Muscle of leg (tissue), 11 donors: ENCODE measurements around the gene LANCL1. TPM values are rescaled to one million over a fixed set of nuclear protein-coding genes. Genes with fewer than 3 reads are reported as not detected.
"Not testable (repeated sequence)": the region's sequence is repeated elsewhere in the genome, so short reads cannot be mapped to it uniquely, and the experiment has no call there.

Experiments
- DNase-seq: peaks from one replicate; pipeline ENCODE4 v3.0.0; 2013
- H3K27ac ChIP-seq: one replicate; pipeline ENCODE4 v1.5.1; 2013; ENCODE audit warnings: mild to moderate bottlenecking, low read length, control low read depth
- H3K27me3 ChIP-seq: one replicate; pipeline ENCODE4 v1.6.1; 2013; ENCODE audit warnings: low read length; ENCODE audit not compliant: control insufficient read depth, insufficient read depth
- H3K36me3 ChIP-seq: one replicate; pipeline ENCODE4 v1.6.1; 2013; ENCODE audit warnings: low read length; ENCODE audit not compliant: control insufficient read depth, insufficient read depth
- H3K4me1 ChIP-seq: one replicate; pipeline ENCODE4 v1.6.1; 2013; ENCODE audit warnings: low read length; ENCODE audit not compliant: control insufficient read depth, insufficient read depth
- H3K4me3 ChIP-seq: one replicate; pipeline ENCODE4 v1.5.1; 2013; ENCODE audit warnings: low read length, control low read depth
- H3K9me3 ChIP-seq: replicated peaks from 2 replicates; pipeline ENCODE4 v1.6.1; 2013; ENCODE audit warnings: low read depth, low read length; ENCODE audit not compliant: control insufficient read depth
- WGBS: methylation state at CpG from one replicate; pipeline ENCODE4 v1.1.5; 2013; ENCODE audit warnings: missing lambda C conversion rate; ENCODE audit not compliant: insufficient coverage; 5-methylcytosine and 5-hydroxymethylcytosine counted together
- polyA plus RNA-seq, 8 donors: library from polyadenylated mRNA; unstranded; fragments of 120-200 nt; gene quantifications; one replicate each; pipeline versions ENCODE4 v1.2.1 to v1.2.3, GENCODE V29; 2013; ENCODE audit warnings: inconsistent platforms in 1 of 8, low replicate concordance in 1 of 8; ENCODE audit not compliant: insufficient read length in 8 of 8, insufficient read depth in 1 of 8
- total RNA-seq: library from RNA; stranded (reverse); fragments of 120-200 nt; gene quantifications from one replicate; pipeline ENCODE4 v1.2.4, GENCODE V29; 2013

The LANCL1 gene
- total and polyA plus RNA-seq, 9 donors: 33.9 to 68.6 (median 46.4) TPM

DNA sequence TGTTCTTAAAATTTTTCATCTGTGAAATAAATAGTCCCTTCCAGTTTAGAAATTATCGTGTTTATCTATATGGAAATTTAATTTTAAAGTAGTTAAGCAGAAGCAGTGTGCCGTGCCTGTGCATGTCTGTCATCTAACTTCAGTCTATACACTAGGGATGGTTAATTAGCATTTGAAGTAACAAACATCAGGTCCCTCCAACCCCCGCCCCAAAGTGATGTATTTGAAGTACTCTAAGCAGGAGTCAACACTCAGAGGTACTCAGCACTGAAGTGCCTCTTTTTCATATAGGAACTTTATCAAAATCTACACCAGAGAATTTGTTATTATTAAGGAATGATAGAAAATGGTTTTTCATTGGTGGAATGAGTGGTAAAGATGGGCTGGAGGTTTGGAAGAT, 33.0 kb downstream of the LANCL1 start:
- Histone ChIP-seq H3K9me3 (peaks cover 2% of the 10 kb centered on the region), H3K4me1 (no peaks in the 10 kb centered on the region), H3K27me3 (no peaks in the 10 kb centered on the region), H3K4me3 (no peak overlapping the region), H3K27ac (no peak overlapping the region), H3K36me3 (peaks cover 13% of the 10 kb centered on the region)
- no CpG with 5 or more reads among the region's 3 CpGs for WGBS
- no peak for DNase-seq

DNA sequence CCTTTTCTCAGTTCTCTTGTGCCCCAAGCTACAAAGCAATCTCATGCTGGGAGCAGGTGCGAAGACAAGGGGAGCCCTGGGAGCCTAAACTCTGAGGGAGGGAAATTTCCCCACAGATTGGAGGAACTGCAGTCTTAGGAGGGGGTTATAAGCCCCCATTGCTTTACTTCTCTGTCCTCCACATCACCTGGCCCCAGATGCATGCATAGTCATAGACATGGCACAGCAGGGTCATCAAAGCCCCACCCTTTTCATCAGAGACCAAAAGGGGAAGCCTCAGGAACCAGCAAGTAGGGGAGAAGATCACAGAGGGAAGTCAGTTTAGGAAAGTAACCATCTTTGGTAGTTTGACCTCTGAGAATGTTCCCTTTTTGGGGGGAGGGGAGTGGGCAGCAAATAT, 33.7 kb downstream of the LANCL1 start:
- DNase-seq: no peak
- no peaks in the 10 kb centered on the region for H3K4me1 ChIP-seq
- no peak overlapping the region for H3K4me3 ChIP-seq
- H3K36me3 ChIP-seq: peaks cover 15% of the 10 kb centered on the region
- H3K9me3 ChIP-seq: peaks cover under 1% of the 10 kb centered on the region
- no peaks in the 10 kb centered on the region for H3K27me3 ChIP-seq
- no CpG with 5 or more reads among the region's 1 CpG for whole genome bisulfite sequencing
- no peak overlapping the region for H3K27ac ChIP-seq

DNA sequence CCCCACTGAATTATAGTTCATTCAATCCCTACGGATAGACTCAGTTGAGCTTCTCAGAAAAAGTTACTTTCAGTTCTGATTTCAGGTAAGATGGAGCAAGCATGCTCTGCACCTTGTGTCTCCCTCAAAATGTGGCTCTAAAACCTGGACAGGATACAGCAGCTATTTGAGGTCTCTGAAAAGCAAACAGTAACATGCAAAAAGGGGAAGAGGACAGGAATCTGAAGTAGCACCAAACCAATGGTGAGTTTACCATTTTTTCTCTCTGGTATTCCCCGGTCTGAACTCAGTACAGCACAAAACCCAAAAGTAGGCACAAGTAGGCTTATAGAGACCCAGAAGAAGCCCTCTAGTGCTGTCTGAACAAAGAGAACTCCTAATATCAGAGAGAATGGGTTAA, 34.1 kb downstream of the LANCL1 start:
- WGBS: no CpG with 5 or more reads among the region's 2 CpGs
- H3K4me1 ChIP-seq: no peaks in the 10 kb centered on the region
- H3K36me3 ChIP-seq: peaks cover 15% of the 10 kb centered on the region
- H3K27me3 ChIP-seq: no peaks in the 10 kb centered on the region
- H3K9me3 ChIP-seq: no peaks in the 10 kb centered on the region
- DNase-seq: no peak
- H3K27ac ChIP-seq: no peak overlapping the region
- H3K4me3 ChIP-seq: no peak overlapping the region

DNA sequence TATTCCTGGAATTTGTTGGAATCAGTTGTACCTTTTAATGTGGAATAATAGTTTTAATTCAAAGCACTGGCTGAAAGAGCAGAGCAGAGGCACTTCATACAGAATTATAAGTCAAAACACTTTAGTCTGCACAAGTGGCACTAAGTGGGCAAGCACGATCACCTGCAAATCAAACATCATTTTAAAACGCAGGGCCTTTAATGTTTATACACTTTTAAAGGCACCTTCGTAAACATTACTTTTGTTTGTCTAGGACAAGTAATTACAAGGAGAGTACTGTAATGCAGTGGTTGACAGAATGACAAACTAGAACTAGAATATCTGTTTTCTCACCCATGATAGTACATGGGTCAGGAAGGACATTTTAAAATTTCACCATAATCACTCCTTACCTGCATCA, 36.4 kb downstream of the LANCL1 start:
- no peak for DNase-seq
- Histone ChIP-seq H3K27me3 (no peaks in the 10 kb centered on the region), H3K4me3 (no peak overlapping the region), H3K36me3 (peaks cover 20% of the 10 kb centered on the region), H3K27ac (no peak overlapping the region), H3K4me1 (no peaks in the 10 kb centered on the region), H3K9me3 (no peaks in the 10 kb centered on the region)
- no CpG with 5 or more reads among the region's 3 CpGs for WGBS

DNA sequence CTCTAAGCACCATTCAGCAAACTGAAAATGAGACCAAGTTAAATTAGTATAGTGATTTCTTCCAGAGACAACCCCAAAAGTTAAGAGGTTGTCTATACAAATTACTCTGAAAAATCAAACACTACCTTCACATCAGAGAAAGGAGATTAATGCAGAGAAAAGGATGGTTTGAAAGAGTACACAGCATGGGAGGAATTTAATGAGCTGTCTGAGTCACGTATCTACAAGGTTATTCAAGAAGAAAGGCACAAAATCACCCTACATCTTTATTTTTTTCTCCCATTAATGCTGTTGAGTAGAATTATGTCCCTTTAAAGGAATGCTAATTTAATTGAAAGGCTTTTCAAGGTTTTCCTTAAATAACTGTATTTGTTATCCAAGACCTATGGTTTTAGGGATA, 41.1 kb downstream of the LANCL1 start:
- no peak overlapping the region for H3K4me3 ChIP-seq
- H3K27me3 ChIP-seq: no peaks in the 10 kb centered on the region
- H3K4me1 ChIP-seq: no peaks in the 10 kb centered on the region
- no CpG with 5 or more reads among the region's 1 CpG for WGBS
- H3K27ac ChIP-seq: no peak overlapping the region
- no peak for DNase-seq
- peaks cover 16% of the 10 kb centered on the region for H3K36me3 ChIP-seq
- H3K9me3 ChIP-seq: no peaks in the 10 kb centered on the region

DNA sequence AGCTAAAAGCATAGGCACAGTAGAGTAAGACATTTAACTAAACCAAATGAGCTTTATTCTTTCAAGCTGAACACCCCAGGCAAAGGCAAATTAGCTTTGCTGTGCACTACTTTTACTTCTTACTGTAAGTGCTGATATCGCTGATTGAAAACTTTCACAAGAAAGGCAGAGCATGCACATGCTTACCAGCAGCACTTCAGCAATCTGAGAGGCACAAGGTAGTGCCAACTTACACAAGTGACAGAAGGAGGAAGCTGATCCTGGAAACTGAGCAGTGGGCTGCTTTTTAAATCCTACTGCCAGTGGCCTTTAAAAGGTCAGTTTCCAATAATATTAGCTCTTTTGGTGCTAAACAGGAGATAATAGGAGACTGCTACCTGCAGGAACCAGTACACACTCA, 43.9 kb downstream of the LANCL1 start:
- WGBS: 100% methylated on average over 1 of the region's 1 CpG
- Histone ChIP-seq H3K27ac (no peak overlapping the region), H3K36me3 (peaks cover 12% of the 10 kb centered on the region), H3K4me3 (no peak overlapping the region), H3K27me3 (no peaks in the 10 kb centered on the region), H3K9me3 (no peaks in the 10 kb centered on the region), H3K4me1 (no peaks in the 10 kb centered on the region)
- peak; percentile 13 for DNase-seq

DNA sequence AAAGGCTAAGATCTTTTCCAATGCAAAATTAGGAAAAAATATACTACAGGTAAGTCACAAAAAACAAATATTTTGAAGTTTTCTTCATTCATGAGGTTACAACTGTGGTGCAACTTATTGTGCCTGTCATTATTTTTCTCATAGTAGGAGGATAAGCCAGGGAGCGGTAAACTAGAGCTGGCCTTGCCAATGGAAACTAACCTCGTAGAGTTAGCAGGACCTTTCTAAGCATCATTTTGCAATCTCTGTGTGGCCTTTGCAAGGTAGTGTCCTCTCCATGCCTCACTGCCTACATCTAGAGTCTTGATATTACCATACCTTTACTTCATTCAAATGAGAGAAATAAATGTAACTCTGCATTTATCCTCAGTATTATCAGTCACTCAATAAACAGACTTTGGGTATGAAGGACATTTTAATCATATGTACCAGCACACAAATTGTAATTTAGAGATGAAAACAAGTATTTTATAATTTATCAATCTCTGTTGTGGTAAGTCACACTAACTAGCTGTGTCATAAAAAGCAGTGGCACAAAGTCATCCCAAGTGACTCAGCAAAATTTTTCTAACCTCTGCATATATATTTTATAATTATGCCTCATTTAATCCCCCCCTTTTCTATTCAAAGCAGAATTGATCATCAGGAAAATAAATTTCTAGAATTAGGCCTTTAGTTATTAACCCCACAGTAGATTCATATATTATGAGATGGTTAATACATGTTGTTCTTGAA, 47.0 kb downstream of the LANCL1 start:
- H3K27me3 ChIP-seq: no peaks in the 10 kb centered on the region
- peaks cover 3% of the 10 kb centered on the region for H3K36me3 ChIP-seq
- H3K4me1 ChIP-seq: no peaks in the 10 kb centered on the region
- WGBS: 80% methylated on average over 1 of the region's 2 CpGs
- H3K4me3 ChIP-seq: no peak overlapping the region
- no peak overlapping the region for H3K27ac ChIP-seq
- DNase-seq: no peak
- peaks cover 9% of the 10 kb centered on the region for H3K9me3 ChIP-seq

DNA sequence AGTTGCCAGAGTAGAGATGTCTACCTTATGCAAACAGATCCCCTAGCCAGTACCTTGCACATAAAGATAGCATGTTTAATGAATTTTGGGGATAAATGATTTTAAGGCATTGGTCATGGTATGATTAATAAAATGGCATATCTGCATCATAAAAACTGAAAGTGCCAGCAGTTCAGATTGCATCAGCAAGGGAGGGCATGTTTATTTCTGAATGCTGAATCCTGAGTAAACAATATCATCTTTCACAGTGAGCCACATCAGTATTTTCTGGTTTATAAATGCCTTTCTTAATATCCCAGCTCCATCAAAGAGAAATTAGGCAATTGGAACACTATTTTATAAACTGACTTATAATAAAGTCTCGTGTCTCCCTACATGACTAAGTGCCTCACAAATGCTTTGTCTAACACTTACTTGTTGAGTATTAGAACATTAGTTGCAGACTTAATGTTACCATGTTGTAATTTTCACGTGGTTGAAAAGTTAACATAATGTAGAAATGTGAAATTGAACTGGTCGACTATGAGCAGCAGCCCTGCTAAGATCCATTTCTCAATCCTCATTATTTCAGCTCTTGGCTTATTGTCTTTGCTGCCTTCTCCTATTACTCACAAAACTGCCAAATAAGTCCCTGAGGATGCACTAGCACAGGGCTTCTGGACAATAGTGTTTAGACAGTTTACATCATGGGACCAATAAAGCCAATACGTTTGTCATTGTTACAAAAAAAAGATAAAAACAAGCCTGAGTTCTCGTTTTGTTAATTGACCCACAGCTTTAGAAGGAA, 48.0 kb downstream of the LANCL1 start:
- Histone ChIP-seq H3K4me1 (no peaks in the 10 kb centered on the region), H3K27me3 (no peaks in the 10 kb centered on the region), H3K4me3 (no peak overlapping the region), H3K9me3 (peaks cover 9% of the 10 kb centered on the region), H3K27ac (no peak overlapping the region), H3K36me3 (peaks cover 2% of the 10 kb centered on the region)
- no CpG with 5 or more reads among the region's 5 CpGs for WGBS
- DNase-seq: peak; percentile 86

DNA sequence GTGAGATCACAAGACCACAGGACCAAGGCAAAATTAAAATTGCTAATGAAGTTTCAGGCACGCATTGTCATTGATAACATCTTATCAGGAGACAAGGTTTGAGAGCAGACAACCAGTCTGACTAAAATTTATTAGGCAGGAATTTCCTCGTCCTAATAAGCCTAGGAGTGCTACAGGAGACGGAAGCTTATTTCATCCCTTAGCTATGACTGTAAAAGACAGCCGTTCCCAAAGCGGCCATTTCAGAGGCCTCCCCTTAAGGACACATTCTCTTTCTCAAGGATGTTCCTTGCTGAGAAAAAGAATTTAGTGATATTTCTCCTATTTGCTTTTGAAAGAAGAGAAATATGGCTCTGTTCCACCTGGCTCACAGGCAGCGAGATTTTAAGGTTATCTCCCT, 49.2 kb downstream of the LANCL1 start:
- not testable (repeated sequence) for H3K36me3 ChIP-seq, H3K27me3 ChIP-seq, H3K27ac ChIP-seq, DNase-seq, H3K4me1 ChIP-seq, H3K9me3 ChIP-seq, H3K4me3 ChIP-seq
- WGBS: 100% methylated on average over 2 of the region's 6 CpGs

DNA sequence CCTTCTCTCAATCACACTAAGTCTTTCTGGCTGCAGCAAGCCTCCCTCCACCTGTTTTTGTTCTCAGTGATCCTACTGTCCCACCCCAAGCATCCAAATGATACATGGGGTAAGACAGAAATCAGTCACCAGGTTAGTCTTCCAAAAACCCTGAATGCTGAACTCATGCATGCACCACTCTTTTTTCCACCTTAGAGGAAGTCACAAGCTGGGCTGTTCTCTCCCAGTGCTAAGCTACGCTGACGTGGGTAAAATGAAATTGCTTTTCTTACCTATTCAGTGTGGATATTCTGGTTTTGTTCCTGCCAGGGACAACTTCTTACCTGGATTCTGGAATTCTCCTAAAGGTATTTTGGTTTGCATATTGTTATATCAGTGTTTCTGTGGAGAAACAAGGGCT, 54.2 kb downstream of the LANCL1 start:
- no CpG with 5 or more reads among the region's 2 CpGs for WGBS
- DNase-seq: no peak
- H3K36me3 ChIP-seq: no peaks in the 10 kb centered on the region
- H3K9me3 ChIP-seq: peaks cover 8% of the 10 kb centered on the region
- H3K4me1 ChIP-seq: peaks cover 3% of the 10 kb centered on the region
- H3K27me3 ChIP-seq: no peaks in the 10 kb centered on the region
- H3K4me3 ChIP-seq: no peak overlapping the region
- no peak overlapping the region for H3K27ac ChIP-seq
